ENCODE data around the gene HLA-A. TPM values are rescaled to one million over a fixed set of nuclear protein-coding genes. Genes with fewer than 3 reads are reported as not detected.

Gene HLA-A
- total RNA-seq, 1 donor from 2014 or later, result 60.2 TPM

DNA sequence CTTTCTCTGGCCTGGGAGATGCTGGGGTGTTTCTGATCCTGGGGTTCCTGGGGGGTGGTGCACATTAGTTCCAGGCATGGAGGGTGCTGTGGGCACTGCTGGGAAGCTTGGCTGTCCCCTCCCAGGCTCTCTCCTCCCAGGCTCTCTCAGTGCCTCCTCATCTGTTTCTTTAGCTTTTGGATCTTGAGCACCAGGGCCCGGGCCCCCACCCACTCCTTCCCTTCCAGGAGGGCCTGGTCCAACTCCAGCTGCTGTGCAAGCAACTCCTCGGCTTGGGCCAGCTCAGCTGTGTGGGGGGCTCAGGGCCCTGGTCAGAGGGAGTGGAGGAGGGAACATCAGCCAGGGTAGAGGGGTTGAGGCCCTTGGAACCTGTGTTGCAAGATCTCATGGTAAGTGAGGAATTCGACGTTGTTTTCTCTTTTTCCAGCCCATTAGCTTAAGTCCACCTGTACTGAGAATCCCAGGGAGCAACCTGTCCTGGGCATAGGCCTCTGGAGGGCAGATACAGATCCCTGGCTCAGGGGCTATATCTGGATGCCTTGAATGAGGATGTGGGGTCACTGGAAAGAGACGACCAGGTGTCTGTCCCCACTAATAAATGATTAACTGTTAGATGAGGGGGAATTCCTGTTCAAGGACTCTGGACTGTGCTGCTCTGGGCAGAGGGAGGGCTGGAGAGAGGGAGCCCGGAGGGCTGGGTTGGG lies 34.5 kb upstream of the HLA-A start:
- peaks cover 11% of the 10 kb centered on the region for H3K27me3 Mint-ChIP-seq (ENCODE audit: unreplicated experiment)
- peaks cover 8% of the 10 kb centered on the region for H3K36me3 Mint-ChIP-seq (ENCODE audit: unreplicated experiment)
- no peaks in the 10 kb centered on the region for H3K4me1 Mint-ChIP-seq (ENCODE audit: low read depth, unreplicated experiment)
- no peak overlapping the region for H3K4me3 Mint-ChIP-seq (ENCODE audit: unreplicated experiment)
- TF ChIP-seq, protein P1, sequence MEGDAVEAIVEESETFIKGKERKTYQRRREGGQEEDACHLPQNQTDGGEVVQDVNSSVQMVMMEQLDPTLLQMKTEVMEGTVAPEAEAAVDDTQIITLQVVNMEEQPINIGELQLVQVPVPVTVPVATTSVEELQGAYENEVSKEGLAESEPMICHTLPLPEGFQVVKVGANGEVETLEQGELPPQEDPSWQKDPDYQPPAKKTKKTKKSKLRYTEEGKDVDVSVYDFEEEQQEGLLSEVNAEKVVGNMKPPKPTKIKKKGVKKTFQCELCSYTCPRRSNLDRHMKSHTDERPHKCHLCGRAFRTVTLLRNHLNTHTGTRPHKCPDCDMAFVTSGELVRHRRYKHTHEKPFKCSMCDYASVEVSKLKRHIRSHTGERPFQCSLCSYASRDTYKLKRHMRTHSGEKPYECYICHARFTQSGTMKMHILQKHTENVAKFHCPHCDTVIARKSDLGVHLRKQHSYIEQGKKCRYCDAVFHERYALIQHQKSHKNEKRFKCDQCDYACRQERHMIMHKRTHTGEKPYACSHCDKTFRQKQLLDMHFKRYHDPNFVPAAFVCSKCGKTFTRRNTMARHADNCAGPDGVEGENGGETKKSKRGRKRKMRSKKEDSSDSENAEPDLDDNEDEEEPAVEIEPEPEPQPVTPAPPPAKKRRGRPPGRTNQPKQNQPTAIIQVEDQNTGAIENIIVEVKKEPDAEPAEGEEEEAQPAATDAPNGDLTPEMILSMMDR (IDR thresholded peaks at IDR 0.05; ENCODE audit: partially characterized antibody, unreplicated experiment), result no peak
- no peak overlapping the region for H3K27ac Mint-ChIP-seq (ENCODE audit: unreplicated experiment)
- peaks cover 4% of the 10 kb centered on the region for H3K9me3 Mint-ChIP-seq (ENCODE audit: unreplicated experiment)
- no peak for DNase-seq

DNA sequence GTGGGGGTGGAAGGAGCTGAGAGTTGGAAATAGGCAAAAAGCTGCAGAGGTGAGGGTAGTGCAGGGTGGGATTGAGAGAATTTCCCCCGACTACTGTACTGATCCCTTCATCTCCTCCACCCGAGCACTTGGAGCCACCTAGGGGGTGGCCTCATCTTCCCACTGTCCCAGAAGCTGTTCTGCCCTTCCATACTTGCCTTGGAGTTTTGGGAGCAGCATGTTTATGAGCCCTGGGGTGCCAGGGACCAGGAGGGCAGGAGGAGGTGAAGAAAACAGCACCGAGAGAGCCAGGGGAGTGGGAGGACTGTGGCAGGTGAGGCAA lies 34.0 kb upstream of the HLA-A start:
- Mint-ChIP-seq H3K27ac (ENCODE audit: unreplicated experiment) (no peak overlapping the region), H3K36me3 (ENCODE audit: unreplicated experiment) (peaks cover 4% of the 10 kb centered on the region), H3K27me3 (ENCODE audit: unreplicated experiment) (peaks cover 10% of the 10 kb centered on the region), H3K4me1 (ENCODE audit: low read depth, unreplicated experiment) (peaks cover 2% of the 10 kb centered on the region), H3K4me3 (ENCODE audit: unreplicated experiment) (no peak overlapping the region), H3K9me3 (ENCODE audit: unreplicated experiment) (peaks cover 4% of the 10 kb centered on the region)
- no peak for DNase-seq
- TF ChIP-seq, protein P1 (IDR thresholded peaks at IDR 0.05; ENCODE audit: partially characterized antibody, unreplicated experiment), result no peak

DNA sequence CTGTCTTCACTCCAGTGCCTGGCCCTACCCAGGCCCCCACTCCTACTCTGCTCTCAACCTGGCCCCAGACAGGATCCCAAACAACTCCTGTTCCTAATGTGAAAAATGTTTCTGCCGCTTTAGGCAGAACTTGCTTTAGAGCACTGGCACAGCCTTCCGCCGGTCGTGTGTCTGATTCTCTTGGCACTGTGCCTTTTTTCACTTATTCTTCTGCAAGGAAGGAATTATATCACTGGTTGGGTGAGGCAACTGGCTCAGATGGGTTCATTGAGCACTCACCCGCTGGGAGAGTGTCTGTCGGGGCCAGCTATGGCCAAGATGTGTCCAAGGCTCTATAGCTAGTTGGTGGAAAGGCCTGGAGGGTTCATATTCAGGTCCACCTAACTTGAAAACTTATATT lies 33.6 kb upstream of the HLA-A start:
- Mint-ChIP-seq H3K4me3 (ENCODE audit: unreplicated experiment) (no peak overlapping the region), H3K36me3 (ENCODE audit: unreplicated experiment) (peaks cover 4% of the 10 kb centered on the region), H3K4me1 (ENCODE audit: low read depth, unreplicated experiment) (peaks cover 2% of the 10 kb centered on the region), H3K27me3 (ENCODE audit: unreplicated experiment) (peaks cover 10% of the 10 kb centered on the region), H3K27ac (ENCODE audit: unreplicated experiment) (no peak overlapping the region), H3K9me3 (ENCODE audit: unreplicated experiment) (peaks cover 4% of the 10 kb centered on the region)
- DNase-seq, result no peak
- TF ChIP-seq, protein P1 (IDR thresholded peaks at IDR 0.05; ENCODE audit: partially characterized antibody, unreplicated experiment), result no peak

DNA sequence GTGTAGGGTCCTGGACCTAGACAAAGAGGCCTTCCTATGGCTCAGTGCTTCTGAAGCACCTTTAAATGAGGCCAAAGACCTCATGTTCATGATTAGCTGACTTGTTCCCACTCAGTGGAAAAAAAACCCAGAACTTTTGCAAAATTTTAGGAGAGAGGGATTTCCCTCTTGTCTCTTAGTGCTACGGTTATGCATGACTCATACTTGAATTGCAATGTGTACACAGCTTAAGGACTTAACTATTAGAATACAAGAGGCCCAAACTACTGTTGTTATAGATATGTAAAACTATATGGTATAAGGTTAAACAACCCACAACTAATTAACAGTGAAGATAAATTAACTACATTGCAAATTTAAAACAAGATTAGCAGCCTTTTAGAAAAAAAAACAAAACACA lies 32.3 kb upstream of the HLA-A start:
- peaks cover 3% of the 10 kb centered on the region for H3K4me1 Mint-ChIP-seq (ENCODE audit: low read depth, unreplicated experiment)
- H3K9me3 Mint-ChIP-seq (ENCODE audit: unreplicated experiment), result peaks cover 6% of the 10 kb centered on the region
- H3K4me3 Mint-ChIP-seq (ENCODE audit: unreplicated experiment), result no peak overlapping the region
- no peak for DNase-seq
- no peak overlapping the region for H3K27ac Mint-ChIP-seq (ENCODE audit: unreplicated experiment)
- H3K27me3 Mint-ChIP-seq (ENCODE audit: unreplicated experiment), result peaks cover 10% of the 10 kb centered on the region
- TF ChIP-seq, protein P1 (IDR thresholded peaks at IDR 0.05; ENCODE audit: partially characterized antibody, unreplicated experiment), result no peak
- H3K36me3 Mint-ChIP-seq (ENCODE audit: unreplicated experiment), result peaks cover 9% of the 10 kb centered on the region

DNA sequence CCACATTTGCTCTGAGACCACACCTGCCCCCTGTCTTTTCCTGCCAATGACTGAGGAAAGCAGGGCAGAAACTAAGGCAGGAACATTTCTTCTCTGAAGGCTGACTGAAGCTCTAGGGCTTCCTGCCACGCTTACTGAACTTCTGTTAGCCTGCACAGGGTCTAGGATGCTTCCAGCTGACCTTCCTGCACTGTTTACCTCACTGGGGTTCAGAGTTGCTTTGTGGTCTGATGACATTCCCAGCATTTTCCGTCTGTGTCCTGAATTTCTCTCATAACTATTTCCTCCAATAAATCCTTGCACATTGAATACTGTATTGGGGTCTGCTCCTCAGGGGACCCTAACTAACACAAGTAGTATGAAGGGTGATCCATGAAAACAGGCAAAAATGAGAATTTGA lies 29.5 kb upstream of the HLA-A start:
- Mint-ChIP-seq H3K27ac (ENCODE audit: unreplicated experiment) (no peak overlapping the region), H3K9me3 (ENCODE audit: unreplicated experiment) (peaks cover 6% of the 10 kb centered on the region), H3K4me3 (ENCODE audit: unreplicated experiment) (no peak overlapping the region), H3K4me1 (ENCODE audit: low read depth, unreplicated experiment) (peaks cover 3% of the 10 kb centered on the region), H3K36me3 (ENCODE audit: unreplicated experiment) (peaks cover 9% of the 10 kb centered on the region), H3K27me3 (ENCODE audit: unreplicated experiment) (peaks cover 9% of the 10 kb centered on the region)
- DNase-seq, result no peak
- TF ChIP-seq, protein P1 (IDR thresholded peaks at IDR 0.05; ENCODE audit: partially characterized antibody, unreplicated experiment), result no peak
